Gastrocnemius medialis (tissue), 4 donors: ENCODE measurements around the gene EMX2.

ENCODE experiments used
- POLR2A ChIP-seq, 2 donors: fragments of 450-650 bp; IDR thresholded peaks; one replicate each; pipeline ENCODE4 v1.6.1; 2017; ENCODE audit warnings: antibody characterized with exemption in 2 of 2, mild to moderate bottlenecking in 2 of 2, moderate library complexity in 2 of 2
- TF ChIP-seq, protein P1 (sequence below), 5 experiments: fragments of 450-650 bp in 3 of 5; fragments of 200-600 bp in 2 of 5; sonication (generic) in 2 of 5; IDR thresholded peaks in 4 of 5; conservative IDR thresholded peaks in 1 of 5; 1 replicate in 4 of 5; 2 replicates in 1 of 5; pipeline ENCODE4 v1.5.1; 2016 to 2019; ENCODE audit warnings: antibody characterized with exemption in 5 of 5, mild to moderate bottlenecking in 3 of 5, moderate library complexity in 3 of 5

DNA sequence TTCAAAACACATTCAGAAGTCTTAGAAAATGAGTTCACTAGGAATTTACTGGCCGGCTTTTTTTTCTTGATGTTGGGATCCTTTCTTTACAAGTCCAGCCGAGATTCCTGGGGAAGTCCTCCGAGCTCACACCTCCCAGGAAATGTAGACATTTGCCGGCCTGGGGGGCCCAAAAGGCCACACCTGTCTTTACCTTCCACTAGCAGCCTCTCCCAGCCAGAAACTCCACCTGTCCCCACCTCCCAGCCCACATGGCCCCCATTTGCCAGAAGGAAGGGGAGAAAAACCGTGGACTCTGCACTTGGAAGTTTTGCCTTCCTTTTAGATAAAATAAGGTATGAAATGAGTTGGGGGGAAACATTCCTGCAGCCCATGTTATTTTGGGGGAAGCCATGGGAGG is 27.6 kb upstream of the EMX2 start:
- TF ChIP-seq, protein P1, sequence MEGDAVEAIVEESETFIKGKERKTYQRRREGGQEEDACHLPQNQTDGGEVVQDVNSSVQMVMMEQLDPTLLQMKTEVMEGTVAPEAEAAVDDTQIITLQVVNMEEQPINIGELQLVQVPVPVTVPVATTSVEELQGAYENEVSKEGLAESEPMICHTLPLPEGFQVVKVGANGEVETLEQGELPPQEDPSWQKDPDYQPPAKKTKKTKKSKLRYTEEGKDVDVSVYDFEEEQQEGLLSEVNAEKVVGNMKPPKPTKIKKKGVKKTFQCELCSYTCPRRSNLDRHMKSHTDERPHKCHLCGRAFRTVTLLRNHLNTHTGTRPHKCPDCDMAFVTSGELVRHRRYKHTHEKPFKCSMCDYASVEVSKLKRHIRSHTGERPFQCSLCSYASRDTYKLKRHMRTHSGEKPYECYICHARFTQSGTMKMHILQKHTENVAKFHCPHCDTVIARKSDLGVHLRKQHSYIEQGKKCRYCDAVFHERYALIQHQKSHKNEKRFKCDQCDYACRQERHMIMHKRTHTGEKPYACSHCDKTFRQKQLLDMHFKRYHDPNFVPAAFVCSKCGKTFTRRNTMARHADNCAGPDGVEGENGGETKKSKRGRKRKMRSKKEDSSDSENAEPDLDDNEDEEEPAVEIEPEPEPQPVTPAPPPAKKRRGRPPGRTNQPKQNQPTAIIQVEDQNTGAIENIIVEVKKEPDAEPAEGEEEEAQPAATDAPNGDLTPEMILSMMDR (IDR thresholded peaks at IDR 0.05 in 4 of 5, conservative IDR thresholded peaks at IDR 0.05 in 1 of 5) = no peak
- no peak for TF ChIP-seq POLR2A (IDR thresholded peaks at IDR 0.05)
